H1 (cell line): ENCODE data around the gene ITGA11. TPM values are rescaled to one million over a fixed set of nuclear protein-coding genes. Genes with fewer than 3 reads are reported as not detected.

Experiments
- CTCF ChIA-PET: fragments of 300-600 bp; sonication (Branson Sonifier 250); formaldehyde crosslinking; loops from one replicate; lab custom pipeline; 2021; ENCODE audit not compliant: partially characterized antibody; lab: Charles Lee
- POLR2A ChIA-PET: fragments of 300-600 bp; sonication (Branson Sonifier 250); formaldehyde crosslinking; loops from one replicate; lab custom pipeline; 2021; ENCODE audit warnings: inconsistent platforms; ENCODE audit not compliant: partially characterized antibody; lab: Charles Lee
- DNase-seq, 2 experiments: peaks; one replicate each; pipeline versions ENCODE4 v3.0.0 to v3.0.0-alpha.2; 2010 to 2022; ENCODE audit warnings: low spot score in 2 of 2, low read depth in 1 of 2, mixed read lengths in 1 of 2
- FAIRE-seq: peaks from 2 replicates; lab custom pipeline; 2011; peaks lifted over from hg19 to GRCh38; lab: Jason Lieb, UNC
- H2AFZ ChIP-seq: 2 replicates; pipeline ENCODE4 v1.8.1; 2012; ENCODE audit warnings: low read length, inconsistent platforms
- H2AK5ac ChIP-seq: 2 replicates; pipeline ENCODE4 v1.6.1; 2013; ENCODE audit warnings: low read depth, low read length
- H2BK120ac ChIP-seq: replicated peaks from 2 replicates; pipeline ENCODE3; 2013; ENCODE audit warnings: low read depth, low read length, inconsistent platforms
- H2BK12ac ChIP-seq: 2 replicates; pipeline ENCODE4 v1.6.1; 2013; ENCODE audit warnings: low read depth, low read length
- H2BK15ac ChIP-seq: 2 replicates; pipeline ENCODE4 v1.6.1; 2013; ENCODE audit warnings: low read length
- H2BK20ac ChIP-seq: 2 replicates; pipeline ENCODE4 v1.6.1; 2013; ENCODE audit warnings: low read length
- H2BK5ac ChIP-seq: 2 replicates; pipeline ENCODE4 v1.6.1; 2013; ENCODE audit warnings: low read depth, low read length
- H3K14ac ChIP-seq: 2 replicates; pipeline ENCODE4 v1.6.1; 2013; ENCODE audit warnings: inconsistent platforms; ENCODE audit not compliant: insufficient read length
- H3K18ac ChIP-seq: 2 replicates; pipeline ENCODE4 v1.6.1; 2013; ENCODE audit warnings: low read length; ENCODE audit errors: extremely low read depth
- H3K23ac ChIP-seq: 2 replicates; pipeline ENCODE4 v1.6.1; 2013; ENCODE audit warnings: inconsistent platforms; ENCODE audit not compliant: insufficient read length
- H3K23me2 ChIP-seq: 2 replicates; pipeline ENCODE4 v1.6.1; 2013; ENCODE audit warnings: low read depth, low read length
- H3K27ac ChIP-seq: 2 replicates; pipeline ENCODE4 v1.6.1; 2011; ENCODE audit warnings: low read depth, low read length, inconsistent platforms
- H3K27me3 ChIP-seq, 4 experiments: replicated peaks in 1 of 4; 1 replicate in 1 of 4; 2 replicates in 3 of 4; pipeline versions ENCODE4 v1.6.1 to v1.8.1; 2011 to 2013; ENCODE audit warnings: low read length in 3 of 4, mild to moderate bottlenecking in 3 of 4, inconsistent platforms in 2 of 4, mixed read lengths in 2 of 4, moderate library complexity in 1 of 4; ENCODE audit not compliant: control insufficient read depth in 3 of 4, insufficient read depth in 3 of 4; ENCODE audit errors: extremely low read depth in 1 of 4
- H3K36me3 ChIP-seq, 4 experiments: 2 replicates each; pipeline versions ENCODE4 v1.6.1 to v1.8.1; 2011 to 2013; ENCODE audit warnings: mild to moderate bottlenecking in 4 of 4, low read length in 3 of 4, moderate library complexity in 2 of 4, control low read depth in 1 of 4, inconsistent platforms in 1 of 4; ENCODE audit not compliant: insufficient read depth in 4 of 4, control insufficient read depth in 2 of 4
- H3K4ac ChIP-seq: replicated peaks from 2 replicates; pipeline ENCODE3; 2013; ENCODE audit warnings: low read length, low read depth, mixed read lengths, inconsistent platforms; ENCODE audit not compliant: insufficient read length
- H3K4me1 ChIP-seq, 4 experiments: replicated peaks in 1 of 4; 1 replicate in 1 of 4; 2 replicates in 3 of 4; pipeline versions ENCODE4 v1.6.1 to v1.8.1; 2011 to 2013; ENCODE audit warnings: low read length in 3 of 4, inconsistent platforms in 2 of 4, mixed read lengths in 1 of 4; ENCODE audit not compliant: insufficient read depth in 4 of 4, control insufficient read depth in 3 of 4
- H3K4me2 ChIP-seq, 2 experiments: 2 replicates each; pipeline versions ENCODE4 v1.6.1 to v1.8.1; 2011 to 2013; ENCODE audit warnings: low read depth in 2 of 2, low read length in 2 of 2, control low read depth in 1 of 2, inconsistent platforms in 1 of 2, mild to moderate bottlenecking in 1 of 2; ENCODE audit not compliant: insufficient read depth in 1 of 2
- H3K4me3 ChIP-seq, 4 experiments: fragments of 200-600, 300-600 bp in 1 of 4; sonication (generic), shearing (Covaris generic), sonication (Bioruptor Twin) in 1 of 4; 2 replicates each; pipeline versions ENCODE4 v1.5.1 to v1.8.1; 2011 to 2016; ENCODE audit warnings: low read length in 4 of 4, low read depth in 3 of 4, control low read depth in 2 of 4, inconsistent platforms in 2 of 4, mild to moderate bottlenecking in 2 of 4, mixed read lengths in 1 of 4, moderate library complexity in 1 of 4; ENCODE audit not compliant: insufficient read depth in 2 of 4; ENCODE audit errors: extremely low read depth in 1 of 4
- H3K56ac ChIP-seq: replicated peaks from 2 replicates; pipeline ENCODE3; 2013; ENCODE audit warnings: low read depth, mild to moderate bottlenecking, mixed read lengths, low read length, inconsistent platforms; ENCODE audit not compliant: insufficient read length
- H3K79me1 ChIP-seq: 2 replicates; pipeline ENCODE4 v1.6.1; 2013; ENCODE audit warnings: low read depth, low read length, control low read depth
- H3K79me2 ChIP-seq, 2 experiments: 2 replicates each; pipeline versions ENCODE4 v1.6.1 to v1.8.1; 2012 to 2013; ENCODE audit warnings: low read length in 2 of 2, mild to moderate bottlenecking in 2 of 2, inconsistent platforms in 1 of 2; ENCODE audit not compliant: insufficient read depth in 2 of 2, control insufficient read depth in 1 of 2
- H3K9ac ChIP-seq, 4 experiments: replicated peaks in 1 of 4; 1 replicate in 1 of 4; 2 replicates in 3 of 4; pipeline versions ENCODE4 v1.6.1 to v1.8.1; 2011 to 2013; ENCODE audit warnings: low read depth in 3 of 4, low read length in 3 of 4, control low read depth in 2 of 4, mild to moderate bottlenecking in 2 of 4, moderate library complexity in 2 of 4, inconsistent platforms in 1 of 4; ENCODE audit errors: extremely low read depth in 1 of 4
- H3K9me3 ChIP-seq, 2 experiments: 2 replicates each; pipeline versions ENCODE4 v1.6.1 to v1.8.1; 2012 to 2013; ENCODE audit warnings: mild to moderate bottlenecking in 2 of 2, moderate library complexity in 2 of 2, control low read depth in 1 of 2, inconsistent platforms in 1 of 2, low read depth in 1 of 2, low read length in 1 of 2, mixed read lengths in 1 of 2; ENCODE audit not compliant: insufficient read depth in 2 of 2
- H4K20me1 ChIP-seq, 2 experiments: replicated peaks in 1 of 2; 2 replicates each; pipeline versions ENCODE3 to v1.8.1; 2011 to 2013; ENCODE audit warnings: inconsistent platforms in 2 of 2, low read length in 2 of 2, mild to moderate bottlenecking in 1 of 2; ENCODE audit not compliant: insufficient read depth in 2 of 2, control insufficient read depth in 1 of 2
- H4K5ac ChIP-seq: 2 replicates; pipeline ENCODE4 v1.6.1; 2013; ENCODE audit warnings: low read length, low read depth, mixed read lengths, inconsistent platforms; ENCODE audit not compliant: insufficient read length
- H4K8ac ChIP-seq: 2 replicates; pipeline ENCODE4 v1.8.0; 2013; ENCODE audit warnings: mild to moderate bottlenecking, moderate library complexity, low read length, inconsistent platforms; ENCODE audit not compliant: insufficient read depth; ENCODE audit errors: extremely low read depth
- H4K91ac ChIP-seq: replicated peaks from 2 replicates; pipeline ENCODE3; 2013; ENCODE audit warnings: low read length, mixed read lengths, inconsistent platforms; ENCODE audit not compliant: insufficient read length
- EGR1 ChIP-seq: IDR thresholded peaks from 2 replicates; pipeline ENCODE4 v1.6.1; 2011; ENCODE audit warnings: low read depth, low read length, borderline replicate concordance
- KDM1A ChIP-seq: fragments of 200-600, 300-600 bp; sonication (generic); IDR thresholded peaks from 2 replicates; pipeline ENCODE4 v1.7.1; 2016; ENCODE audit warnings: mild to moderate bottlenecking, low read length, borderline replicate concordance
- POU5F1 ChIP-seq: IDR thresholded peaks from 2 replicates; pipeline ENCODE4 v1.6.1; 2011; ENCODE audit warnings: low read depth, mild to moderate bottlenecking, low read length, moderate library complexity
- RAD21 ChIP-seq, 2 experiments: IDR thresholded peaks in 1 of 2; conservative IDR thresholded peaks in 1 of 2; 2 replicates each; pipeline ENCODE4 v1.6.1; 2011; ENCODE audit warnings: low read depth in 2 of 2, low read length in 2 of 2, improper control_type of control experiment in 1 of 2, inconsistent platforms in 1 of 2, mild to moderate bottlenecking in 1 of 2, moderate library complexity in 1 of 2
- RBBP5 ChIP-seq: IDR thresholded peaks from 2 replicates; pipeline ENCODE4 v1.7.1; 2012; ENCODE audit warnings: low read depth, mild to moderate bottlenecking, inconsistent platforms, low read length, moderate library complexity, borderline replicate concordance
- RXRA ChIP-seq: IDR thresholded peaks from 2 replicates; pipeline ENCODE4 v1.6.1; 2011; ENCODE audit warnings: low read depth, mild to moderate bottlenecking, low read length, moderate library complexity; ENCODE audit not compliant: insufficient read depth
- SIN3A ChIP-seq, 2 experiments: IDR thresholded peaks in 1 of 2; conservative IDR thresholded peaks in 1 of 2; 2 replicates each; pipeline ENCODE4 v1.6.1; 2011 to 2012; ENCODE audit warnings: low read length in 2 of 2, improper control_type of control experiment in 1 of 2, low read depth in 1 of 2, mild to moderate bottlenecking in 1 of 2
- SP4 ChIP-seq: IDR thresholded peaks from 2 replicates; pipeline ENCODE4 v1.6.1; 2012; ENCODE audit warnings: low read length, inconsistent platforms
- WGBS, 2 experiments: shearing (Covaris generic) in 1 of 2; methylation state at CpG; one replicate each; pipeline versions ENCODE4 v1.1.6 to v1.1.7; 2013 to 2015; ENCODE audit warnings: low lambda C conversion rate in 2 of 2, mixed read lengths in 2 of 2, inconsistent platforms in 1 of 2, low coverage in 1 of 2, missing lambda C conversion rate in 1 of 2; ENCODE audit not compliant: insufficient replicate concordance in 2 of 2, insufficient coverage in 1 of 2, insufficient read length in 1 of 2; ENCODE audit errors: extremely low coverage in 1 of 2, missing lambda C conversion rate in 1 of 2; 5-methylcytosine and 5-hydroxymethylcytosine counted together
- polyA plus RNA-seq, 7 experiments: library from polyadenylated mRNA; depleted of rRNA in 3 of 7; stranded (reverse) in 5 of 7; unstranded in 2 of 7; fragments of >200 nt in 5 of 7; fragments of 200-250 nt in 2 of 7; gene quantifications; 1 replicate in 5 of 7; 2 replicates in 1 of 7; 4 replicates in 1 of 7; pipeline versions ENCODE4 v1.2.1 to v1.2.3, GENCODE V29; 2011 to 2013; ENCODE audit warnings: missing spikeins in 2 of 7, mixed read lengths in 2 of 7
- total RNA-seq: library from RNA; stranded (reverse); fragmentation: NEBNext Ultra II Directional; extraction: Animal tissue kit (Norgen Biotek cat#: 25700); gene quantifications from 2 replicates; pipeline ENCODE4 v1.2.1, GENCODE V29; 2021

Gene ITGA11
- total and polyA plus RNA-seq, 2 of the 8 experiments (the other 6 are each of a cell fraction or from before 2014, with no cell fraction given), result 0.05 to 0.06 TPM

- Histone ChIP-seq H4K5ac (no peak overlapping the region), H2AK5ac (no peak overlapping the region), H3K4me2 (no peak overlapping the region), H4K20me1 (peaks cover 2 to 3% of the 10 kb centered on the region in 2 experiments), H4K91ac (no peak overlapping the region), H3K56ac (no peak overlapping the region), H3K27ac (no peak overlapping the region), H3K4me3 (no peak overlapping the region), H3K4ac (no peak overlapping the region), H2BK15ac (no peak overlapping the region), H2BK20ac (no peak overlapping the region), H3K4me1 (peaks cover 0 to 5% (median 2%) of the 10 kb centered on the region in 4 experiments; a peak in 3 of 7 replicates), H3K79me2 (no peaks in the 10 kb centered on the region), H2BK12ac (no peak overlapping the region), H3K14ac (no peak overlapping the region), H2BK5ac (no peak overlapping the region), H3K23me2 (peaks cover 2% of the 10 kb centered on the region; the same call in 1 of the 2 replicates), H4K8ac (no peak overlapping the region), H2AFZ (no peak overlapping the region), H3K27me3 (peaks cover 11 to 25% (median 24%) of the 10 kb centered on the region in 4 experiments), H3K9me3 (no peaks in the 10 kb centered on the region), H3K79me1 (no peaks in the 10 kb centered on the region), H3K9ac (no peak overlapping the region)
- POLR2A ChIA-PET, result no interaction called here
- 70% methylated on average over 1 of the region's 1 CpG; no CpG with 5 or more reads in 1 of the 2 experiments for WGBS, 2 experiments
- peak in 1 of 2 experiments; percentile 27 for DNase-seq
- FAIRE-seq, result no peak
- peak; percentile 3 to 18; a peak in 1 of 4 replicates for TF ChIP-seq RAD21 (IDR thresholded peaks at IDR 0.05 in 1 of 2, conservative IDR thresholded peaks at IDR 0.05 in 1 of 2; ENCODE audit: low read depth in 2 of 2, low read length in 2 of 2)
- TF ChIP-seq POU5F1, result no peak
- TF ChIP-seq RBBP5, result no peak
- no peak for TF ChIP-seq SP4
- no peak for TF ChIP-seq SIN3A (conservative IDR thresholded peaks at IDR 0.05 in 1 of 2, IDR thresholded peaks at IDR 0.05 in 1 of 2; ENCODE audit: low read depth in 1 of 2, low read length in 2 of 2)
- TF ChIP-seq EGR1, result no peak
- no peak for TF ChIP-seq RXRA
- TF ChIP-seq KDM1A, result no peak
- TF ChIP-seq, all 59 proteins: peak for 1
- Histone ChIP-seq H3K36me3 (no peaks in the 10 kb centered on the region), H3K23ac (no peak overlapping the region), H2BK120ac (no peak overlapping the region), H3K18ac (no peak overlapping the region)
- CTCF ChIA-PET, result no interaction called here
Observed at GRCh38 chr15:68436680-68437079, 4.7 kb upstream of the ITGA11 start.
